Activated CD8-positive, alpha-beta memory T cell treated with anti-CD3 and anti-CD28 coated beads, Interleukin-2, amount 50 U/mL, for 24 hours (primary cell): ENCODE results near the gene ABCC10.
"Not testable (repeated sequence)": the region's sequence is repeated elsewhere in the genome, so short reads cannot be mapped to it uniquely, and the experiment has no call there.

ENCODE experiments used
- DNase-seq: peaks from one replicate; pipeline ENCODE4 v3.0.0-alpha.2; 2020; ENCODE audit errors: extremely low read depth

The ABCC10 gene

GRCh38 chr6:43442935-43443334 is 15.6 kb downstream of the ABCC10 start:
- DNase-seq, result no peak

- no peak for DNase-seq
Observed at GRCh38 chr6:43444036-43444435, 16.7 kb downstream of the ABCC10 start.

GRCh38 chr6:43444582-43444981 is 17.2 kb downstream of the ABCC10 start:
- no peak for DNase-seq

GRCh38 chr6:43445576-43445975 is 18.2 kb downstream of the ABCC10 start:
- DNase-seq, result no peak

GRCh38 chr6:43447604-43448003 is 20.3 kb downstream of the ABCC10 start:
- DNase-seq, result no peak

- no peak for DNase-seq
Observed at GRCh38 chr6:43448916-43449315, 21.6 kb downstream of the ABCC10 start.

GRCh38 chr6:43450699-43451131 is 23.4 kb downstream of the ABCC10 start:
- no peak for DNase-seq

- DNase-seq, result no peak
Observed at GRCh38 chr6:43451348-43451747, 24.0 kb downstream of the ABCC10 start.

GRCh38 chr6:43451939-43452338 is 24.6 kb downstream of the ABCC10 start:
- no peak for DNase-seq

- no peak for DNase-seq
Observed at GRCh38 chr6:43452896-43453295, 25.6 kb downstream of the ABCC10 start.

- DNase-seq, result no peak
Observed at GRCh38 chr6:43453831-43454230, 26.5 kb downstream of the ABCC10 start.

GRCh38 chr6:43454290-43454695 is 27.0 kb downstream of the ABCC10 start:
- DNase-seq, result peak; percentile 17

GRCh38 chr6:43454696-43455530 is 27.6 kb downstream of the ABCC10 start:
- DNase-seq, result no peak

- DNase-seq, result peak; percentile 18
Observed at GRCh38 chr6:43455531-43456428, 28.4 kb downstream of the ABCC10 start, which contains the start of gene DLK2. TSS of gene DLK2 (minus strand) at chr6:43455548. CDS start at chr6:43454825, 723 bp downstream.

- DNase-seq, result no peak
Observed at GRCh38 chr6:43457643-43458042, 30.3 kb downstream of the ABCC10 start.

- not testable (repeated sequence) for DNase-seq
Observed at GRCh38 chr6:43458154-43458553, 30.8 kb downstream of the ABCC10 start.

- DNase-seq, result no peak
Observed at GRCh38 chr6:43459535-43459934, 32.2 kb downstream of the ABCC10 start.

GRCh38 chr6:43460032-43460431 is 32.7 kb downstream of the ABCC10 start:
- DNase-seq, result no peak

- DNase-seq, result no peak
Observed at GRCh38 chr6:43461936-43462335, 34.6 kb downstream of the ABCC10 start.

- DNase-seq, result no peak
Observed at GRCh38 chr6:43464337-43464736, 37.0 kb downstream of the ABCC10 start.

GRCh38 chr6:43465948-43466347 is 38.6 kb downstream of the ABCC10 start:
- DNase-seq, result no peak

GRCh38 chr6:43467265-43467664 is 39.9 kb downstream of the ABCC10 start:
- DNase-seq, result not testable (repeated sequence)

- no peak for DNase-seq
Observed at GRCh38 chr6:43467752-43468151, 40.4 kb downstream of the ABCC10 start.
